Astrocyte of the spinal cord (primary cell): ENCODE measurements around the gene CLCN7.

Source experiments
- DNase-seq: peaks from one replicate; pipeline ENCODE4 v3.0.0; 2011; ENCODE audit warnings: low read depth, low spot score
- H3K4me3 ChIP-seq: 2 replicates; pipeline ENCODE4 v1.5.1; 2011; ENCODE audit warnings: low read depth, mild to moderate bottlenecking, low read length, moderate library complexity
- CTCF ChIP-seq: IDR thresholded peaks from 2 replicates; pipeline ENCODE4 v1.5.1; 2012; ENCODE audit warnings: low read depth, mild to moderate bottlenecking, low read length, inconsistent platforms
- in situ Hi-C: cut with HindIII; loops from 2 replicates; pipeline ENCODE4 v1.10.0; 2017; ENCODE audit warnings: low sequenced_read_pairs

The CLCN7 gene

GRCh38 chr16:1464196-1464893 lies 10.5 kb downstream of the CLCN7 start:
- in situ Hi-C loops = no loop called here
- no peak overlapping the region for H3K4me3 ChIP-seq
- no peak for DNase-seq
- TF ChIP-seq CTCF = no peak

- in situ Hi-C loops = no loop called here
- no peak overlapping the region for H3K4me3 ChIP-seq
- no peak for DNase-seq
- TF ChIP-seq CTCF = no peak
Observed at GRCh38 chr16:1461146-1461545, 13.7 kb downstream of the CLCN7 start.

- DNase-seq = no peak
- in situ Hi-C loops = no loop called here
- H3K4me3 ChIP-seq = no peak overlapping the region
- no peak for TF ChIP-seq CTCF
Observed at GRCh38 chr16:1460602-1461138, 14.2 kb downstream of the CLCN7 start.

GRCh38 chr16:1459967-1460366 lies 14.9 kb downstream of the CLCN7 start:
- H3K4me3 ChIP-seq = no peak overlapping the region
- no peak for TF ChIP-seq CTCF
- DNase-seq = no peak
- in situ Hi-C loops = no loop called here

GRCh38 chr16:1458977-1459341 lies 15.9 kb downstream of the CLCN7 start:
- in situ Hi-C loops = no loop called here
- no peak overlapping the region for H3K4me3 ChIP-seq
- no peak for TF ChIP-seq CTCF
- no peak for DNase-seq

GRCh38 chr16:1458336-1458976 lies 16.4 kb downstream of the CLCN7 start:
- TF ChIP-seq CTCF = no peak
- DNase-seq = no peak
- in situ Hi-C loops = no loop called here
- H3K4me3 ChIP-seq = no peak overlapping the region
